ENCODE measurements around the gene PCDHGA2. TPM values are rescaled to one million over a fixed set of nuclear protein-coding genes. Genes with fewer than 3 reads are reported as not detected.

The PCDHGA2 gene
- polyA plus RNA-seq, 1 experiment = 6.7 TPM

- no peak for TF ChIP-seq CTCF (IDR thresholded peaks at IDR 0.05; ENCODE audit: insufficient read depth, low read depth, low read length)
- no peak for DNase-seq (ENCODE audit: low read depth)
- no peak overlapping the region for H3K4me3 ChIP-seq (ENCODE audit: low read depth, low read length)
- H3K36me3 ChIP-seq (ENCODE audit: control insufficient read depth, insufficient read depth, low read length) = no peaks in the 10 kb centered on the region
- peaks cover 2% of the 10 kb centered on the region; the same call in 1 of the 2 replicates for H3K27me3 ChIP-seq (ENCODE audit: control insufficient read depth, insufficient read depth, low read length)
- POLR2A ChIA-PET = no interaction called here
- CTCF ChIA-PET = interaction anchor here (0.6 to 1.4 kb wide), 3 partner anchors 10 to 424 kb away, joined by 3 read pairs; partner anchors contain the start of gene PCDHGA12
Measured at GRCh38 chr5:141366016-141366896, 27.7 kb downstream of the PCDHGA2 start.

GRCh38 chr5:141369994-141370848 lies 31.7 kb downstream of the PCDHGA2 start, which contains the start of gene PCDHGB3:
PCDHGB3 (plus strand) TSS chr5:141370242; CDS start chr5:141370395, 153 bp downstream.
- TF ChIP-seq CTCF (IDR thresholded peaks at IDR 0.05; ENCODE audit: insufficient read depth, low read depth, low read length) = peak; percentile 61
- CTCF ChIA-PET = interaction anchor here (0.8 to 3.5 kb wide), 30 partner anchors 10 to 197 kb away, joined by 3 to 18 read pairs (median 4); partner anchors contain the start of genes PCDHB12, PCDHB9, PCDHGA10 and PCDHGA11
- Histone ChIP-seq H3K4me3 (ENCODE audit: low read depth, low read length) (peak within 1 kb of the TSS; percentile 24), H3K27me3 (ENCODE audit: control insufficient read depth, insufficient read depth, low read length) (no peaks in the 10 kb centered on the region; the same call in none of the 2 replicates), H3K36me3 (ENCODE audit: control insufficient read depth, insufficient read depth, low read length) (no peaks in the 10 kb centered on the region)
- DNase-seq (ENCODE audit: low read depth) = no peak
- POLR2A ChIA-PET = interaction anchor here (0.6 kb wide), 1 partner anchor 198 kb away, joined by 3 read pairs; no protein-coding TSS in a partner anchor

GRCh38 chr5:141371572-141372475 lies 33.3 kb downstream of the PCDHGA2 start:
- ChIA-PET POLR2A (no interaction called here), CTCF (interaction anchor here (0.7 to 3.5 kb wide), 9 partner anchors 8 to 195 kb away, joined by 3 to 18 read pairs (median 4); partner anchors contain the start of genes PCDHGA10, PCDHGA7, PCDHGB1 and PCDHGB4)
- no peak for TF ChIP-seq CTCF (IDR thresholded peaks at IDR 0.05; ENCODE audit: insufficient read depth, low read depth, low read length)
- H3K27me3 ChIP-seq (ENCODE audit: control insufficient read depth, insufficient read depth, low read length) = no peaks in the 10 kb centered on the region; the same call in 1 of the 2 replicates
- DNase-seq (ENCODE audit: low read depth) = no peak
- H3K36me3 ChIP-seq (ENCODE audit: control insufficient read depth, insufficient read depth, low read length) = no peaks in the 10 kb centered on the region
- H3K4me3 ChIP-seq (ENCODE audit: low read depth, low read length) = no peak overlapping the region

GRCh38 chr5:141373673-141374317 lies 35.2 kb downstream of the PCDHGA2 start, which contains the start of gene PCDHGA6:
PCDHGA6 (plus strand) TSS chr5:141373891; CDS start chr5:141374084, 193 bp downstream.
- TF ChIP-seq CTCF (IDR thresholded peaks at IDR 0.05; ENCODE audit: insufficient read depth, low read depth, low read length) = peak; percentile 56; the same call in 1 of the 2 replicates
- ChIA-PET CTCF (interaction anchor here (0.9 to 2.2 kb wide), 13 partner anchors 10 to 192 kb away, joined by 3 to 14 read pairs (median 4); partner anchors contain the start of genes PCDHGA11, PCDHGA4, PCDHGA5 and PCDHGB6), POLR2A (no interaction called here)
- Histone ChIP-seq H3K4me3 (ENCODE audit: low read depth, low read length) (peak within 1 kb of the TSS; percentile 30), H3K36me3 (ENCODE audit: control insufficient read depth, insufficient read depth, low read length) (no peaks in the 10 kb centered on the region), H3K27me3 (ENCODE audit: control insufficient read depth, insufficient read depth, low read length) (no peaks in the 10 kb centered on the region; the same call in 1 of the 2 replicates)
- DNase-seq (ENCODE audit: low read depth) = no peak
